CD4-positive, alpha-beta T cell treated with Interferon alpha-2 for 1 hour (primary cell): ENCODE data around the gene AQP6.

Source experiments
- DNase-seq, 2 donors: peaks; one replicate each; pipeline ENCODE4 v3.0.0-alpha.2; 2020 to 2022

The AQP6 gene, protein sequence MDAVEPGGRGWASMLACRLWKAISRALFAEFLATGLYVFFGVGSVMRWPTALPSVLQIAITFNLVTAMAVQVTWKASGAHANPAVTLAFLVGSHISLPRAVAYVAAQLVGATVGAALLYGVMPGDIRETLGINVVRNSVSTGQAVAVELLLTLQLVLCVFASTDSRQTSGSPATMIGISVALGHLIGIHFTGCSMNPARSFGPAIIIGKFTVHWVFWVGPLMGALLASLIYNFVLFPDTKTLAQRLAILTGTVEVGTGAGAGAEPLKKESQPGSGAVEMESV

DNA sequence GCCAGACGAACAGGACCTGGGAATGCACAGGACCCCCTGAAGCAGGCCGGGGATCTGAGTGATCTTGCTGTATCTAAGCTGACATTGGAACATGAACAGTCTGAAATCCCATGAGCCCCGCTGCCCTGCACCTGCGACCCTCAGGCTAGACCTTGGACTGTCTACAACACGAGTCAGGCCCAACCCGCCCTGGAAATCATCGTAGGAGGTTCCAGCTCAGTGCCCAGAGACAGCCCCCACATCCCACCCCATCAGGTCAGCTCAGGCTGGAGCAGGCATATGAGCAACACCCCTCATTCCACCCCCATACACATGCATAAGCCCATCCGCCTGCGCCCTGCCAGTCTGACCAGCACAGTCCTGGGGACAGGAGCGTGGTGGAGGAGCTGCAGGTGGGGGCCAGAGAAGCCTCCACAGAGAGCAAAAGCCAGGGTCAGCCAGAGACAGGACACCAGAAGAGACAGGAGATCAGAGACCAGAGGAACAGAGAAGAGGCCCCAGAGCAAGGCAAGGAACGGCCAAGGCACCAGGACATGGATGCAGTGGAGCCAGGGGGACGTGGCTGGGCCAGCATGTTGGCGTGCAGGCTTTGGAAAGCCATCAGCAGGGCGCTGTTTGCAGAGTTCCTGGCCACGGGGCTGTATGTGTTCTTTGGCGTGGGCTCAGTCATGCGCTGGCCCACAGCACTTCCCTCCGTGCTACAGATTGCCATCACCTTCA lies at the start of gene AQP6:
AQP6 (plus strand) TSS at position 307 of the 720 bp plus-strand sequence; CDS start at position 534, 227 bp downstream.
- no peak for DNase-seq

DNA sequence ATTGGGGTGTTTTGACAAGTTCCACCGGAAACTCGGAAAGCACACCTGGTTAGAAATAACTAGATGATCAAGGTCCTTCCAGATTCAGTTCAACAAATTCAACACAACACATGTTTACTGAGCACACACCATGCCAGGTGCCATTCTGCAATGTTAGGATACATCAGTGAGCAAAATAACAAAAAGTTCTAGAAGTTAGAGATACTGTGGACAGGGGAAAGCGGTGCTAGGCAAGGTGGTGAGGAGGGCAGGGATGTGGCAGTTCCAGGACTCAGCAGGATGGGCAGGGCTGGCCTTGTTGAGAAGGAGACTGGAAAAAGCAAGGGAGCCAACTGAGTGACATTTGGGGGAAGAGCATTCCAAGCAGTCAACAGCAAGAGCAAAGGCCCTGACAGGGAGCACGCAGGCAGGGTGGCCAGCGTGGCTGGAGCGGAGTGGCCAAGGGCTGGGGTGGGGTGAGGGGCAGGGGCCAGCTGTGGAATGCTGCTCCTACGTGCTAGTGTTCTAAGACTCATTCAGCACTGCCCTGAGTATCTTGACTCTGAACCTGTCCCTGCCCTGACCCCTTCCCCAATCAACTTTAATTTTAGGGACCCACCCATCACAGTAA lies 49.6 kb upstream of the AQP6 start:
- DNase-seq, result no peak

DNA sequence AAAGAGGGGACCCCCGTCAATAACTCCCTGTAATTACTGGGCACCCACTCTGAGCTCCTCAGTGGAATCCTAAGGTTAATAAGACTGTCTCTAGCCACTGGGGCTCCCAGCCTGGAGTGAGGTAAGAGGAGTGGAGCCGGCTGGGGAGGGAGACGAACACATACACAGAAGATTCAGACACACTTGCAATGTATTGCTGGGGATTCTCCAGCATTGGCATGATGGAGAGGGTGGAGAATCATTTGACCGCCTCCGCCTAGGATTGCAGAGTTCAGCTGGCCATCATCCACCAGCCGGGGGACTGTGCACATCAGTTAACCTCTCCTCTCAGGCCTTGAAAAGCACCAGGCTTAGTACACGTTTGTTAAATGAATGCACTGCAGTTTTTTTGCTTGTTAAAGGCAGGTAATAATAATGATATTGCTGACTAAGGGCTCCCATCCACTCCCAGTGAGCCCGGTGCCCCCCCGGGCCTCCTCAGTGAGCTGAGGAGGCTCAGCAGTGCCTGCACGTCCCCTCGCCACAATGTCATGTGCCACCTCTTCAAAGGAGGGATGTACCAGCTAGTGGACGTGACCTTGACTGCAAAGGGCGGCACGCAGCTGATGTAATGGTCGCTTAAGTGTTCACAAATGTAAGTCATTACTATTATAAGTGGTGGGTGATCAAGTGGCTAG lies 48.7 kb upstream of the AQP6 start:
- DNase-seq, result no peak

DNA sequence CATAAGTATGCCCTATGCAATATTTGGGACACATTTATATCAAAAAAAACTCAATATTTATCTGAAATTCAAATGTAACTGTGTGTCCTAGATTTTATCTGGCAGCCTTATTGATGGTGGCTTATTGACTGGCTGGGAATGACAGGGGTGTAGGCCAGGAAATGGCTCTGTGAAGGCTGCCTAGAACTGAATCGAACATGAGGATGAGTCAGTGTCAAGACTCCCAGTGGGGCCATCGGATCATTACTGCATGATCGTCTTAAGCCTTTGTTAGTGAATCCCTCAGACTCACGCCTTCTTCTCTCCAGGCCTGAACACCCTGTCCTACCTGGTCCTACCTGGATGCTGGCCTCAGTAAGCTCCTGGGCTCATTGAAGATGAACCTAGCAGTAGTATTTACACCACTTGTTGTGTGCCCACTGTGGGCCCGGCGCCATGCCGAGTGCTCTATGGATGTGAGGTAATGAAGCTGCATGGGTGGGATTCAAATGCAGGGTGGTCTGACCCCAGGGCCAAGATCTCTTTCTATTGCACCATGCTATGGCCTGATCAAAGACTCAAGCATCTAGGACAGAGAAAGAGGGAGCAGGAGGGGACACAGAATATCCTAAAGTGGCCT lies 48.0 kb upstream of the AQP6 start:
- no peak for DNase-seq

DNA sequence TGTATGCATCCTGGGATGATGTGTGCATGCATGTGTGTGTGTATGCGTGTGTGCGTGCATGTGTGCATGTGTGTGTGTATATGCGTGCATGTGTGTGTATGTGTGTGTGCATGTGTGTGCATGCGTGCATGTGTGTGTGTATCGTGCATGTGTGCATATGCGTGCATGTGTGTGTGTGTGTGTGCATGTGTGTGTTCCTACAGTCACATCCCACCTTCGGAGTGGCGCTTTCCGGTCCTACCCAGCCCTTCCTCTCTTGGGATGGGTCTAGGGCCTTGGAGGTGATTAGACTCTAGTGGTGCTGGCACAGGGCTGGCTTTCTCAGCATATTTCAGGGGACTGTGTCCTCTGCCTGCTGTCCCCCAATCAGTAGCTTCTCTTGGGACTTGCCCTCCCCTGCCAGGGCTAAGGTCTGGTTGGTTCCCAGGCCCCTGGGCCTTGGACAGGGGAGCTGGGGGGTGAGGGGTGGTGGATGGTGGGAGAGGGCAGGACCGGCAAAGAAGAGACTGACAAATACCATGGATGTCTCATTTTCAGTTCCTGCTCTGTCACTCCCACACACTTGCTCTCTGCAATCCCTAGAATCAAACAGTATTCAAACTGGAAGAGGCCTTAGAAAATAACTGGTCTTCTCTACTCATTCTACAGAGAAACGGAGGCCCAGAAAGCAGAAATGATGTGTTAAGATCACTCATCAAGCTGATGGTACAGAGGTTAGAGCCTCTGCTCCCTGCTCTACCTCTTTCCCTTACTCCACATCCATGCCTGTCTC lies 47.1 kb upstream of the AQP6 start:
- no peak for DNase-seq

DNA sequence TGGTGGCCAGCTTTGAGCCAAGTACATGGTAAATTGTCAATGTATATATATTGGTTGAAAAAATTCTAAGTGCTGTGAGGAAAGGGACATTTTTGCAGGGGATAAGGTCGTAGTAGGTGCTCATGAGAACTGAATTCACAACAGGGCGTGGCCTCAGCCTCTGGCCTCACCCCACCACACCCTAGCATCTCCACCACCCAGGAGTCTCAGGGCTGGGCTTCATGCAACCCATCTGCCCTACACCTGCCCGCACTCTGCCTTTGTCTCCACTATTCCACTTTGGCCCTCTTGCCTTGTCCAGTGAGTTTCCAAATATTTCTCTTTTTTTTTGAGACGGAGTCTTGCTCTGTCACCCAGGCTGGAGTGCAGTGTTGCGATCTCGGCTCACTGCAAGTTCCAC lies 44.3 kb upstream of the AQP6 start:
- DNase-seq, result no peak

DNA sequence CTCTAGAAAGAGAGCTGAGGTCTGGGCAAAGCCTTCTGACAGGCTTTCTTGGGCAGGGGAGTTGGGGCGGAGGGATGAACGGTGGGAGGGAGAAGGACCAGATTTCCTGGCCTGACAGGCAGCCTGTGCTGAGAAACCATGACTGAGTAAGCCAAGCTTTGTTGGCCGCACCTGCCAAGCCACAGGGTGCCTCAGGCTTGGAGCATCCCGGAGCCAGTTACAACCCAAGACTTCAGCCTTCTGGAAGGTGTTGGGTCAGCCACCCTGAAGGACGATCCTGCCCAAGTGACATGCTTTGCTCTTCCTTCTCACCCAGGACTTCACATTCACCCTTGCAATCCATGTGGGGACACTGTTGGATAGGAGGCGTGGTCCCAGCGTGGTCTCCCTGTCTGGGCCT lies 43.2 kb upstream of the AQP6 start:
- no peak for DNase-seq

DNA sequence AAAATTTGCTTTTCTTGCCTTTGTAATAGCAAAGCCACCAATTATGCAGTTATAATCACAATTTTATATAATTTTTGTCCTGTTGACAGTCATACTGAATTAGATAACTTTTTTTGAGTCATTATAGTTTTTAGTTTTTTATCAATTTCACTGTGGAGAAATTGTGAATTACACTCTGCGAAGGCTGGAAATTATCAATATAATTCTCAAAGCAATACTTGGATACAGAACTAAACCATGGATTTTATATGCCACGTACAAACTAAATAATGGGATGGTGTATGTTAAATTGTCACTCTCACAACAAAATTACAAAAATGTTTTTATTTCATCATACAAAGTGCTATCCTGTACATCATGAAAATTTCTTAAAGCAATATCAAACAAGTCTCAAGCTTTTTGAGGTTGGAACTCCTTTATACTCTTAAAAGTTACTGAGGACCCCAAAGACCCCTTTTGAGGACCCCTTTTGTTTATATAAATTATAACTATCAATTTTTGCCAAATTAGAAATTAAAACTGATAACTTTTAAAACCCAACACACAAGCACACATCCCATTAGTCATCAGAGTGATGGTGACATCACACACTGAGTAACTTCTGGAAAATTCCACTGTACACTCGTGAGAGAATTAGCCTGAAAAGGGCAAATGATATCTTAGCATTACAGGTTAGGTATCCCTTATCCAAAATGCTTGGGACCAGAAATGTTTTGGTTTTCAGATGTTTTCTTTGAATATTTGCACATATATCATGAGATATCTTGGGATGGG lies 42.0 kb upstream of the AQP6 start:
- no peak for DNase-seq

DNA sequence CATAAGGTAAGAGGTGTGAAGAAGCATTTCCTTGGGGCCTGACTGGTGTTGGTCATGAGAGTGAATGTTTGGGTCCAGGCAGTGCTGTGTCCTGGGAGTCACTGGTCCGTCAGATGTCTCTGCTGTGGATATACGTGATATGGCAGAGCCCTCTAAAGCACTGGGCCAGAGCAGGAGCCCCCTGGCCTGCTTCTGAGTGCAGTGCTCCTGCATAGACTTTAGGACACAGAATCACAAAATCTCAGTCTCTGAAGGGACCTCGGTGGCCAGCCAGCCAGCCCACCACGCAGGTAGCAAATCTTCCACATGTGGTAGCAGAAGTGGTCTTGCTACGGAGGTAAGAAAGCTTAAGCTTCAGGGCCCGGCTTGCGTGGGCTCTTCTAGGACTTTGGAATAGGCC lies 40.7 kb upstream of the AQP6 start:
- DNase-seq, result no peak

DNA sequence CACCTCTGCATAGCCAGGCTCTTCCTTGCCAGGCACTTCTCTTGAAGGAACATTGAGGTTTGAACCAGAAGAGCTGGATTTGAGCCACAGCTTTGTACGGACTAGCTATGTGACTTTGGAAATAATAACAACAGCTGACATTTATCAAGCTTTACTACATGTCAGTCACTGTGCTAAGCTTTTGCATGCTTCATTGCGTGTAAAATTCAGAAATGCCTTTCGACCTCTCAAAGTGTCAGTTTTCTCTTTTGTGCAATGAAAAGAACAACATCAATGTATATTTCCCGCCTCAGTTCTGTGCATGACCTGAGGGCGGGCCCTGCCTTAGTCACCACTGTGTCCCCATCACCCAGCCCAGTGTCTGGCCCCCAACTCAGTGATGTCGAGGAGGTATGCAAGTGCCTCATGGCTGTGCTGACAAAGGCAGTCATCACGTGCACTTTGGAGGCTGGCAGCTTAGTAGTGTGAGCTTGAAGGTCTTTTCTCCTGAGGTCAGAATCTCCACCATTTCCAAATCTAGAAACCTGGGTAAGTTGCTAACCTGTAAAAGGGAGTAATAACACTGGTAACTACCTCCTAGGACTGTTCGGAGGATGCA lies 40.1 kb upstream of the AQP6 start:
- DNase-seq, result no peak

DNA sequence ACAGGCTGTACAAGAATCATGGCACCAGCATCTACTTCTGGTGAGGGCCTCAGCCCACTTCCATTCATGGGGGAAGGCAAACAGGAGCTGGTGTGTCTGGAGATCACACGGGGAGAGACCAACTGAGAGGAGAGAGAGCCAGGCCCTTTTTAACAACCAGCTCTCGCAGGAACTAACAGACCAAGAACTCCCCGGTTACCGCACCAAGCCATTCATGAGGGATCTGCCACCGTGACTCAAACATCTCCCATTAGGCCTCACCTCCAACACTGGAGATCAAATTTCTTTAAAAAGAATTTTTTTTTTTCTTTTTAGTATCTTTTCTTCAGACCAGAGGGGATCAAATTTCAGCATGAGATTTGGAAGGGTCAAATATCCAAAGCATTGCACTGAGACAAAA lies 39.0 kb upstream of the AQP6 start:
- no peak for DNase-seq

DNA sequence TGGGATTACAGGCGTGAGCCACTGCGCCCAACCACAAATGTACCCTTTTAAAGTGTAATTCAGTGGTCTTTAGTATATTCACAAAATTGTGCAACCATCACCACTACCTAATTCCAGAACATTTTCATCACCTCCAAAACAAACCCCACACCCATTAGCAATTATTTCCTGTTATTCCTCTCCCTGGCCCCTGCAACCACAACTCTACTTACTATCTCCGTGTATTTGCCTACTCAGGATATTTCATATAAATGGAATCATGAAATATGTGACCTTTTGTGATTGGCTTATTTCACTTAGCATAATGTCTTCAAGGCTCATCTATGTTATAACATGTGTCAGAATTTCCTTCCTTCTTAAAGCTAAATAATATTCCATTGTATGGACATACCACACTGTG lies 38.2 kb upstream of the AQP6 start:
- no peak for DNase-seq

DNA sequence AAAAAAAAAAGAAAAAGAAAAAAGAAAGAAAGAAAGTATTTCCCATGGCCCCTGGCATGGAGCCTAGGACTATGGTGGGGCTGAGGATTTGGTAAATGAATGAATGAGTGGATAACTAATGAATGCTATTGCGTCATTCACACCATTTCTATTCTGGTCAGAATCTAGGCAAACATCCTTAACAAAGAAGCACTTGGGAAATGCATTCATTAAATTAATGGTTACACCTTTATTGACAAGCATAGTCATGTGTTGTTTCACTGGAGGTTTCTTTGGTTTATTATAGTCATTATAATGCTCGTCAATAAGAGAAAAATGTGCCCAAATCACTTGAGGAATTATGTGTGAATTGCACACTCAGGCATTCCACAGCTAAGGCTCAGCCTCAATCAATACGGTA lies 35.8 kb upstream of the AQP6 start:
- no peak for DNase-seq

DNA sequence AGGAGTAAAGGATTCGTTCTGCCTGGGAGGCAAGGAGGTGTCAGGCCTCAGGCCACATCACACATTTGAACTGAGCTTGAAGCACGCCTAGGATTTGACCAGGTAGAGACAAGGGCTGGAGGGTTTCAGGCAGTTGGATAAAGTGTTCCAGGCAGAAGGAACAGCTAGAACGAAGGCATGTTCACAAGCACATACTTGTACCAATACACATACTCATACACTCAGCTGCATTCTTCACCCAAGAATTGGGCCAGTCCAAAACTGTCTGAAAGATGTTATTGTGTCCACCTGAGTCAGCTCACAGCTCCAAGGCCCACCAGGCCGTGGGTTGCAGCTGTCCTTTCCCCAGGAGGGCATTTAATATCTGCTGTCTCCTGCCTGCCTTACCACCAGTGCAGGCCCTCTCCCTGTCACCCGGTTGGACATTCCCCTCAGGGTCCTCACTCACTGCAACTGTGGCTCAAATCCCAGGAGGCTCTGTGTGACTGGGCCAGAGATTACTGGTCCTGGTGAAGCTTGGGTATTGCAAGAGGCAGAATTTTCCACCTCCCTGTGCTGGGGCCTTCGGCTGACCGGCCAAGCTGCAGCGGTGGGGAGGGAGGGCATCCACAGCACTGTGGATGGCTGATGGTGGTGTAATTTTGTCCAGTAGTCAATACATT lies 35.0 kb upstream of the AQP6 start:
- no peak for DNase-seq

DNA sequence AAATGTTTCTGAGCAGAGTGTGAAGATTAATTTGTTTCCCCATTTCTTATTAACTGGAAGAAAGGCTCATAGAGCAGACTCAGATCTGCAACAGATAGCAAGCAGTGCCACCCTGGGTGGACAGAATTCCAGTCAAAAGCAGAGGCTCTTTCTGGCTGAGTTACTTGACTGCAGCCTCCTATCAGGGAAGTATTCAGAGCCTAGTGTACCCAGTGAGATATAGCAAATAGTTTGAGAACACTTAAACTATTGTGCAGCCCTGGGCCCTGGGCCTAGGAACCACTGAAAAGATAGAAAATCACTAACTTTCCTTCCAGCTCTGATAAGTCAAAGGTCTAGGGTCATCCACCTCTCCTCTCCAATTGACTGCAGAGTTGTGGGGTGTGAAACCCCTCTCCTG lies 33.4 kb upstream of the AQP6 start:
- DNase-seq, result no peak

DNA sequence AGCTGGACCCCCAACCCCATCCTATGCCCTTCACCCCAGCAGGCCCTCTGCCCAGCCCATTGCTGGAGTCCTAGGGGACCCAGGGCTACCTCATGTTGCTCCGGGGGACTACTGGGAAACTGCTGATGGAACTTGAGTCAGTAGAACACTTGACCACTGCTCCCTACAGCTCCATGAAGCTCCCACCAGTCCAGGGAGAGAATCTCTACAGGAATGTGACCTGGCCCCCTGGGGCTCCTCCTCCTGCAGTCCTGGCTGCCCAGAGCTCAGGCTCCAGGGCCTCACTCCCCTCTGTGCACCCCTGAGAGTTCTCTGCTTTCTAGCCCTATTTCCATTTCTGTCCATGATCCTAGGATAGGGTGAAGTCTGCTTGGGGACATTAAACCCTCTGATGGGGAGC lies 33.0 kb upstream of the AQP6 start:
- DNase-seq, result no peak

DNA sequence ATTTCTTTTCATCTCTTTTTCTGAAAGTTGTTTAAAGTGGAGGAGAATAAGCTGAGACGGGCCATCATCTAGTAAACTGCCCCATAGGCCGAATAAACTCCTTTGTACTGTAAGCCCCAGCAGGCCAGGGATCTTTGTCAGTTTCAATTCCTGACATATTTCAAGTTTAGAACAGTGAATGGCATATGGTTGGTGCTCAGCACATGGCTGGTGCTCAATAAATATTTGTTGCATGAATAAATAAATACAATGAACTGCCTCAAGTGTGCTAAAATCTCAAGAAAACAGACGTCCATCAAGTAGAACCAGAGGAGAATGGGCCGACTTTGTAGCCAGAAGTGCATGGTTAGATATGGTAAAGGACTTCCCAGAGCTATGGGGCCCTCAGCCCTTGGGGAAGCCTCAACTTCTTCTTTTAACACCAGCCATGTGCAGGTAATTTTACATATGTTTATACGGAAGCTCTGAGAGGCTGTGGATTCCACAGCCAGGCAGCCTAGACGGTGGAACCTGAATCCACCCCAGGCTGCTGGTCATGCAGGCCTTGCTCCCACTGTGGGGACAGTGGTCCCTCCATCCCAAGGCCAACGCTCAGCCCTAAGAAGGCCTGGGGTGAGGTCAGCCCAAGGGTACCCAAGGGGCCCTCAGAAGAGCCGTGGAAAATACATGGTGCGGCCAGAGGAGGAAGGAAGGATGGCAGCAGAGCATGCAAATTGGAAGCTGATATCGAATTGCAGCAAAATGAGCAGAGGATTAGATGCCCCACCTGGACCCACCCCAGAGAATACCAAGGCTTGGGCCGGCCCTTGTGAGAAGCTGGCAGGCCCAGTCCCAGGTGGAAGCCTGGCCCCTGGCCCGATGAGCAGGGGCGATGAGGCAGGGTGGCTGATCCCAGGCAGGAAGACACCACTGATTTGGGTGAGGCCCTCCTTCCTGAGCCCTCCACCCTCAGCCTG lies 30.9 kb upstream of the AQP6 start:
- DNase-seq, result no peak

DNA sequence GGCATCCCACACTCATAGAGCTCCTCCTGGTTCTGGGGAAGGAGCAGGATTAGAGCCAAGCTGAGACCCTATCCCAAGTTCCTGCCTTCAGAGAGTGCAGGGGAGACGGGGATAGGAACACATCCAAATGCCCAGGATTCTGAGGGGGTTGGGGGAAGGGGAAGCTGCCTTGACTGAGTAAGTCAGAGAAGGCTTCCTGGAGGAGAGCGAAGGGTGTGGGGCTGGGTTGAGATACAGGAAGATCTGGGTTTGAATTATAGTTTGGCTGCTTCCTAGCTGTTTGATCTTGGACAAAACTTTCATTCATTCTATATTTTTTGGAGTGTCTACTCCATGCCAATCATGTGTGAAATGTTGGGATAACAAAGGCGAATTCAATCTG lies 30.2 kb upstream of the AQP6 start:
- DNase-seq, result no peak

DNA sequence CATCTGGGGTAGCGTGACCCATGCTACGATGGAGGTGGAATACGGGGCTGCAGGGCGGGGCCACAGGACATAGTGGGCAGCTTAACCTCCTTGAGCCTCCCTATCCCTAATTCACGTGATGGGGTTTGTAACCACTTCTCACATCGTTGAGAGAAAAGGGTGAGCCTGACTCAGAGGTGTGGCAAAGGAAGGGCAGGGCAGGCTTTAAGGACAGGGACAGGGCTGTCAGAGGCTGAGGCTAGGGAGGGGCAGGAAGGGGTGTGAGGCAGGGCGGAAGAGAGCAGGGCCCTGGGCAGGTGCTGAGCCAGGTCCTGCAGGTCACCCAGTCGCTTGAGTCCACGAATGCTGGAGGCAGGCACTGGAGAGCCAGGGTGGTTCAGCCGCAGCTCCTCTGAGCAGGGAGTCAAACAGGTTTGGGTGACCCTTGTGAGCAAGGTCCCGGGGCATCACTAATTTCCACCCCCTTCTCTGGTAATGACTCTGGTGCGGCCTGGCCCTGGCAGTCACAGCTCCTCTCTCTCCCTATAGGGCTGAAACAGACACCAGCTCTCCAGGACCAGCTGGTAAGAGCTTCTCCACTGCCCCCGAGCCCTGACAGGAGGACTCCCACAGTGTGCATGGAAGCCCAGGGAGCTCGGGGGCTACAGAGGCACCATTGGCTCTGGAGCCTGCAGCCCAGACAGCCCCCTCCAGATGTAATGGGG lies 29.7 kb upstream of the AQP6 start:
- no peak for DNase-seq
